A673 (cell line): ENCODE data around the gene HS6ST2.

ENCODE experiments used
- EZH2 ChIP-seq: fragments of 200-600 bp; sonication (generic); IDR thresholded peaks from 2 replicates; pipeline ENCODE4 v1.6.1; 2017; ENCODE audit warnings: borderline replicate concordance, low read depth, mild to moderate bottlenecking, mixed read lengths, antibody characterized with exemption, low read length; ENCODE audit not compliant: poor library complexity, severe bottlenecking
- TF ChIP-seq, protein P1 (sequence below): fragments of 300-800, 200-600 bp; sonication (generic); conservative IDR thresholded peaks from 2 replicates; pipeline ENCODE4 v1.5.1; 2017; ENCODE audit warnings: low read depth, mild to moderate bottlenecking, antibody characterized with exemption, low read length, moderate library complexity, mixed read lengths

DNA sequence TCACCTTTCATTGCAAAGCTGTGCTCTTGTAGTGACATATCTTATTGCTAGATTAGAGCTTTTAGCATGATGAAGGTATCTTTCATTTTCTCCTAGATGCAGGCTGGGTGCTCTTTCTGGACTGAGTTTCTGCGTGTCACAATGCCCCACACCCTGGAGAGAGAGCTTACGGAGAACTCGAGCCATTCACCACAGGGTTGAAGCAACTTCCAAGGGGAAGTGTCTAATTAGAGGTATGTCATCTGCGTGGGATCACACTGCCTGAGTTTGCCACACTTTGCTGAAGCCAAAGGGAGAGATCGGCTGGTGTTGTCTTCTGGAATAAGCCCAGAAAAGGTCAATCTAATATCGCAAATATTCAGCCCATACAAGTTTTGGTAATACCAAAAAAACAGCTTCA, 290.3 kb downstream of the HS6ST2 start:
- TF ChIP-seq, protein P1, sequence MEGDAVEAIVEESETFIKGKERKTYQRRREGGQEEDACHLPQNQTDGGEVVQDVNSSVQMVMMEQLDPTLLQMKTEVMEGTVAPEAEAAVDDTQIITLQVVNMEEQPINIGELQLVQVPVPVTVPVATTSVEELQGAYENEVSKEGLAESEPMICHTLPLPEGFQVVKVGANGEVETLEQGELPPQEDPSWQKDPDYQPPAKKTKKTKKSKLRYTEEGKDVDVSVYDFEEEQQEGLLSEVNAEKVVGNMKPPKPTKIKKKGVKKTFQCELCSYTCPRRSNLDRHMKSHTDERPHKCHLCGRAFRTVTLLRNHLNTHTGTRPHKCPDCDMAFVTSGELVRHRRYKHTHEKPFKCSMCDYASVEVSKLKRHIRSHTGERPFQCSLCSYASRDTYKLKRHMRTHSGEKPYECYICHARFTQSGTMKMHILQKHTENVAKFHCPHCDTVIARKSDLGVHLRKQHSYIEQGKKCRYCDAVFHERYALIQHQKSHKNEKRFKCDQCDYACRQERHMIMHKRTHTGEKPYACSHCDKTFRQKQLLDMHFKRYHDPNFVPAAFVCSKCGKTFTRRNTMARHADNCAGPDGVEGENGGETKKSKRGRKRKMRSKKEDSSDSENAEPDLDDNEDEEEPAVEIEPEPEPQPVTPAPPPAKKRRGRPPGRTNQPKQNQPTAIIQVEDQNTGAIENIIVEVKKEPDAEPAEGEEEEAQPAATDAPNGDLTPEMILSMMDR = no peak
- TF ChIP-seq EZH2 = no peak
